ENCODE data around the gene TALDO1. TPM values are rescaled to one million over a fixed set of nuclear protein-coding genes. Genes with fewer than 3 reads are reported as not detected.

The TALDO1 gene
- total and polyA plus RNA-seq, 2 of the 8 experiments (the other 6 are each of a cell fraction or from before 2014, with no cell fraction given), result 265 to 308 TPM

DNA sequence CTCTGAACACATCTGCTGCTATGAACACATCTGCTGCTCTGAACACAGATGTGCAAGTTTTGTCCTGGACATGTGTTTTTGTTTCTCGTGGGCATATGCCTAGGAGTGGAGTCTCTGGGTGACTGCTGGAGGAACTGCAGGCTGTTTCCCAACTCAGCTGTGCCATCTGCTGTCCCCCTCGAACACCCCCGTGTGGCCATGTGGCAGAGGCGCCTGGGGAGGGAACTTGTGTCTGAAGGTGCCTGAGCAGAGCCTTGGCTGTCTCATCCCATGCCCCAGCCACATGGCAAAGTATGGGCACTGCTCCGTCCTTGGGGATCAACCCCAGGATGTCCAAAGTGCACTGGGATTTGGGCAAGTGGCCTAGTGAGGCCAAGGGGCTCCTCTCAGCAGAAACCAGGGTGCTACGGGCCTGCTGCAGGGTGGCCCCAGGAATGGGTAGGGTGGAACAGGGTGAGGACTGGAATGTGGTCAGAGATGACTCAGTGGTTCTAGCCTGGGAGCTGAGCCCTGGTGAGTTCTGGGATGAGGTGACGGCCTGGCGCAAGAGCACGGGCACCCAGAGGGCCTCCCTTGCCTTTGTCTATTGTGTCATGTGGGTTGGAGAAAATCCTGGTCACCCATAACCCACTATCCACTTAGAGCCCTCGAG lies 15.3 kb downstream of the TALDO1 start:
- H2BK120ac ChIP-seq (replicated peaks; ENCODE audit: low read depth, low read length), result peak overlapping the region; percentile 33
- no peaks in the 10 kb centered on the region for H3K23me2 ChIP-seq (ENCODE audit: low read depth, low read length)
- peak overlapping the region; percentile 11; the same call in 1 of the 2 replicates for H4K8ac ChIP-seq (ENCODE audit: extremely low read depth, insufficient read depth, low read length)
- peaks cover 0 to 2% of the 10 kb centered on the region in 2 experiments; a peak in 1 of 4 replicates for H3K79me2 ChIP-seq (ENCODE audit: control insufficient read depth in 1 of 2, insufficient read depth in 2 of 2, low read length in 2 of 2)
- H4K20me1 ChIP-seq (replicated peaks in 1 of 2; ENCODE audit: control insufficient read depth in 1 of 2, insufficient read depth in 2 of 2, low read length in 2 of 2), result peaks cover 13 to 36% of the 10 kb centered on the region in 2 experiments
- WGBS, 2 experiments (ENCODE audit: extremely low coverage in 1 of 2, insufficient coverage in 1 of 2, insufficient read length in 1 of 2, insufficient replicate concordance in 2 of 2, low coverage in 1 of 2, low lambda C conversion rate in 2 of 2, missing lambda C conversion rate in 1 of 2), result 85% methylated on average over 10 of the region's 10 CpGs; no CpG with 5 or more reads in 1 of the 2 experiments
- TF ChIP-seq, protein P1, sequence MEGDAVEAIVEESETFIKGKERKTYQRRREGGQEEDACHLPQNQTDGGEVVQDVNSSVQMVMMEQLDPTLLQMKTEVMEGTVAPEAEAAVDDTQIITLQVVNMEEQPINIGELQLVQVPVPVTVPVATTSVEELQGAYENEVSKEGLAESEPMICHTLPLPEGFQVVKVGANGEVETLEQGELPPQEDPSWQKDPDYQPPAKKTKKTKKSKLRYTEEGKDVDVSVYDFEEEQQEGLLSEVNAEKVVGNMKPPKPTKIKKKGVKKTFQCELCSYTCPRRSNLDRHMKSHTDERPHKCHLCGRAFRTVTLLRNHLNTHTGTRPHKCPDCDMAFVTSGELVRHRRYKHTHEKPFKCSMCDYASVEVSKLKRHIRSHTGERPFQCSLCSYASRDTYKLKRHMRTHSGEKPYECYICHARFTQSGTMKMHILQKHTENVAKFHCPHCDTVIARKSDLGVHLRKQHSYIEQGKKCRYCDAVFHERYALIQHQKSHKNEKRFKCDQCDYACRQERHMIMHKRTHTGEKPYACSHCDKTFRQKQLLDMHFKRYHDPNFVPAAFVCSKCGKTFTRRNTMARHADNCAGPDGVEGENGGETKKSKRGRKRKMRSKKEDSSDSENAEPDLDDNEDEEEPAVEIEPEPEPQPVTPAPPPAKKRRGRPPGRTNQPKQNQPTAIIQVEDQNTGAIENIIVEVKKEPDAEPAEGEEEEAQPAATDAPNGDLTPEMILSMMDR (IDR thresholded peaks at IDR 0.05; ENCODE audit: control extremely low read depth in 1 of 3, insufficient read depth in 1 of 3, low read depth in 1 of 3, low read length in 3 of 3), result peak; percentile 34 to 51 (median 43)
- TF ChIP-seq RAD21 (IDR thresholded peaks at IDR 0.05 in 1 of 2, conservative IDR thresholded peaks at IDR 0.05 in 1 of 2; ENCODE audit: low read depth in 2 of 2, low read length in 2 of 2) (peak; percentile 24 to 45; a peak in 2 of 4 replicates), HDAC6 (IDR thresholded peaks at IDR 0.05; ENCODE audit: low read depth, low read length) (no peak), KDM5A (IDR thresholded peaks at IDR 0.05; ENCODE audit: low read length) (no peak), SRF (IDR thresholded peaks at IDR 0.05; ENCODE audit: low read depth, low read length) (no peak), SP1 (IDR thresholded peaks at IDR 0.05; ENCODE audit: low read depth, low read length) (no peak)
- TF ChIP-seq, protein P2, sequence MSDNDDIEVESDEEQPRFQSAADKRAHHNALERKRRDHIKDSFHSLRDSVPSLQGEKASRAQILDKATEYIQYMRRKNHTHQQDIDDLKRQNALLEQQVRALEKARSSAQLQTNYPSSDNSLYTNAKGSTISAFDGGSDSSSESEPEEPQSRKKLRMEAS (IDR thresholded peaks at IDR 0.05), result peak; percentile 41; the same call in 1 of the 2 replicates
- no peak overlapping the region for H2BK20ac ChIP-seq (ENCODE audit: low read length)
- H2BK12ac ChIP-seq (ENCODE audit: low read depth, low read length), result peak overlapping the region; percentile 68; the same call in 1 of the 2 replicates
- H3K56ac ChIP-seq (replicated peaks; ENCODE audit: insufficient read length, low read depth, low read length), result no peak overlapping the region
- H3K14ac ChIP-seq (ENCODE audit: insufficient read length), result no peak overlapping the region
- no peak for DNase-seq (ENCODE audit: low read depth in 1 of 2, low spot score in 2 of 2)
- peak overlapping the region; percentile 92; the same call in 1 of the 2 replicates for H2BK15ac ChIP-seq (ENCODE audit: low read length)
- H3K27ac ChIP-seq (ENCODE audit: low read depth, low read length), result peak overlapping the region; percentile 61; the same call in 1 of the 2 replicates
- CTCF ChIA-PET (ENCODE audit: partially characterized antibody), result interaction anchor here (0.6 to 26.9 kb wide), 9 partner anchors 9 to 101 kb away, joined by 3 to 395 read pairs (median 8); partner anchors contain the start of gene TALDO1
- H3K4me3 ChIP-seq (ENCODE audit: extremely low read depth in 1 of 4, insufficient read depth in 2 of 4, low read depth in 3 of 4, low read length in 4 of 4), result no peak overlapping the region
- H3K27me3 ChIP-seq (replicated peaks in 1 of 4; ENCODE audit: control insufficient read depth in 3 of 4, extremely low read depth in 1 of 4, insufficient read depth in 3 of 4, low read length in 3 of 4), result no peaks in the 10 kb centered on the region
- 0 out of 2 replicates have a peak overlapping the region, but pooled peaks have one; percentile 32 for H3K18ac ChIP-seq (ENCODE audit: extremely low read depth, low read length)
- H3K9ac ChIP-seq (replicated peaks in 1 of 4; ENCODE audit: extremely low read depth in 1 of 4, low read depth in 3 of 4, low read length in 3 of 4), result peak overlapping the region in 1 of 4 experiments; percentile 12; a peak in 2 of 7 replicates
- H3K23ac ChIP-seq (ENCODE audit: insufficient read length), result no peak overlapping the region
- H2AK5ac ChIP-seq (ENCODE audit: low read depth, low read length), result no peak overlapping the region; the same call in 1 of the 2 replicates
- POLR2A ChIA-PET (ENCODE audit: partially characterized antibody), result interaction anchor here (0.9 to 35.3 kb wide), 12 partner anchors 4 to 312 kb away, joined by 3 to 636 read pairs (median 5); partner anchors contain the start of genes CDHR5, CEND1, DEAF1 and GATD1
- peak overlapping the region in 1 of 2 experiments; percentile 11; a peak in 1 of 4 replicates for H3K4me2 ChIP-seq (ENCODE audit: insufficient read depth in 1 of 2, low read depth in 2 of 2, low read length in 2 of 2)
- H3K9me3 ChIP-seq (ENCODE audit: insufficient read depth in 2 of 2, low read depth in 1 of 2, low read length in 1 of 2), result no peaks in the 10 kb centered on the region
- peaks cover 34 to 69% (median 41%) of the 10 kb centered on the region in 4 experiments for H3K36me3 ChIP-seq (ENCODE audit: control insufficient read depth in 2 of 4, insufficient read depth in 4 of 4, low read length in 3 of 4)
- no peak overlapping the region for H3K4ac ChIP-seq (replicated peaks; ENCODE audit: insufficient read length, low read depth, low read length)
- peaks cover 0 to 12% (median 7%) of the 10 kb centered on the region in 4 experiments; a peak in 6 of 7 replicates for H3K4me1 ChIP-seq (replicated peaks in 1 of 4; ENCODE audit: control insufficient read depth in 3 of 4, insufficient read depth in 4 of 4, low read length in 3 of 4)
- no peak for FAIRE-seq
- peaks cover 7% of the 10 kb centered on the region; the same call in 1 of the 2 replicates for H3K79me1 ChIP-seq (ENCODE audit: low read depth, low read length)
- peak overlapping the region; percentile 85 for H2BK5ac ChIP-seq (ENCODE audit: low read depth, low read length)
- no peak overlapping the region for H4K91ac ChIP-seq (replicated peaks; ENCODE audit: insufficient read length, low read length)
- H4K5ac ChIP-seq (ENCODE audit: insufficient read length, low read depth, low read length), result no peak overlapping the region
- no peak overlapping the region for H2AFZ ChIP-seq (ENCODE audit: low read length)

Measured in H1 (cell line).